ENCODE measurements around the gene ANO10. TPM values are rescaled to one million over a fixed set of nuclear protein-coding genes. Genes with fewer than 3 reads are reported as not detected.

The ANO10 gene
- total and polyA plus RNA-seq, 2 of the 8 experiments (the other 6 are each of a cell fraction or from before 2014, with no cell fraction given) = 38.0 to 53.2 TPM

DNA sequence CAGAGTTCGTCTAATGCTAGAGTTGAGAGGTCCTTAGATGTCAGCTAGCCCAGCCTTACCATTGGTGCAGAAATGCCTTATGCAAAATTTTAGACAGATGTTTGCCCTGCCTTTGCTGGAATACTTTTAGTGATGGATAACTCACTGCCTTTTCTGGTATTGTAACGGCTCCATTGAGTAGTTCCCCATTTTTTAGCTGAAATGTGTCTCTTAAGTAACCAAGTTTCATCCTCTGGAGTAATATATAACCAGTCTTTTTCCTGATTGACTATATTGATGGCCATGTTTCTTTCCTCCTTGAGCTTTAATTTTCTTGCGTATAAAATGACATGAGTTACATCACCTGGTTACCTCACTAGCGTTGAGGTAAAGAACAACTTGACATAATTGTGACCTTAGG, 290.4 kb downstream of the ANO10 start (continued):
- TF ChIP-seq, protein P1, sequence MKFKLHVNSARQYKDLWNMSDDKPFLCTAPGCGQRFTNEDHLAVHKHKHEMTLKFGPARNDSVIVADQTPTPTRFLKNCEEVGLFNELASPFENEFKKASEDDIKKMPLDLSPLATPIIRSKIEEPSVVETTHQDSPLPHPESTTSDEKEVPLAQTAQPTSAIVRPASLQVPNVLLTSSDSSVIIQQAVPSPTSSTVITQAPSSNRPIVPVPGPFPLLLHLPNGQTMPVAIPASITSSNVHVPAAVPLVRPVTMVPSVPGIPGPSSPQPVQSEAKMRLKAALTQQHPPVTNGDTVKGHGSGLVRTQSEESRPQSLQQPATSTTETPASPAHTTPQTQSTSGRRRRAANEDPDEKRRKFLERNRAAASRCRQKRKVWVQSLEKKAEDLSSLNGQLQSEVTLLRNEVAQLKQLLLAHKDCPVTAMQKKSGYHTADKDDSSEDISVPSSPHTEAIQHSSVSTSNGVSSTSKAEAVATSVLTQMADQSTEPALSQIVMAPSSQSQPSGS (IDR thresholded peaks at IDR 0.05; ENCODE audit: low read length) = no peak

Measured in H1 (cell line).